Inflammatory macrophage treated with lipopolysaccharide for 4 hours (primary cell): Measurements from ENCODE around the gene COL9A2.
A peak's percentile ranks its signal among the peaks of the same experiment; 100 is the strongest.
"Not testable (repeated sequence)": the region's sequence is repeated elsewhere in the genome, so short reads cannot be mapped to it uniquely, and the experiment has no call there.

Experiments used
- DNase-seq: peaks from one replicate; pipeline ENCODE4 v3.0.0-alpha.2; 2020

COL9A2 gene

GRCh38 chr1:40316595-40317393, at the start of gene COL9A2:
TSS of gene COL9A2 (minus strand) at chr1:40317286. CDS start at chr1:40317197, 89 bp downstream.
- no peak for DNase-seq

- no peak for DNase-seq
Measured at GRCh38 chr1:40363721-40364120, 46.6 kb upstream of the COL9A2 start.

- DNase-seq, result peak; percentile 29
Measured at GRCh38 chr1:40362699-40363098, 45.6 kb upstream of the COL9A2 start.

- no peak for DNase-seq
Measured at GRCh38 chr1:40362199-40362598, 45.1 kb upstream of the COL9A2 start.

DNA sequence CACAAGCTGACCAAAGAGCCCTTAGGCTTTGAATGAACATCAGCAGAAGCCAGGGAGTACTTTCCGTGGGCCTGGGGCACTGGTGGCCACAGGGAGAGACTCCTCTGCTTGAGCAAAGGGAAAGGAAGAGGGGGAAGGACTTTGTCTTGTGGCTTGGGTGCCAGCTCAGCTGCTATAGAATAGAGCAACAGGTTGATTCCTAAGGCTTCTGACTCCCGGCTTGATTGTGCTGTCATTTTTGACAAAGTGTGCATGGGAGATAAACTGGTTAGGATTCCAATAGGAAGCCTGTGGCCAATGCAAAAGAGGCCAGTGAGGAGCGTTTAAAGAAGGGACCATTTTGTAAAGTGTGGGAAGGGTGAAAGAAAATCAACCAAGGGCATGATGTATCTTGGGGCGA, 44.6 kb upstream of the COL9A2 start:
- DNase-seq, result no peak

- DNase-seq, result no peak
Measured at GRCh38 chr1:40361201-40361600, 44.1 kb upstream of the COL9A2 start.

DNA sequence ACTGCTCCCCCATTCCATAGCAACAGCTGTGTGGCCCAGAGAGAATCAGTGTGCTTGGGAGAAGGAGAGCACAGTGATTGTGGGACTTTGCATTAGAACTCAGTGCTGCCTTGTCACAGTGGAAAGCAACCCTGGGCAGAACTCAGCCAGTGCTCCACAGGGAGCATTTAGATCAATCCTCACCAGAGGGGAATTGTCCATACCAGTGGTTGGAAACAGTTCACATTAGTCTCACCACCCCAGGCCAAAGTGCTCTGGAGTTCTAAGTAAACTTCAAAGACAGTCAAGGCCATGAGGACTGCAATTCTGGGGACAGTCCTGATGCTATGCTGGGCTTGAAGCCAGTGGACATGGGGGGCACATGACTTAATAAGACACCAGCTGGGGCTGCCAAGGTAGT, 43.5 kb upstream of the COL9A2 start:
- DNase-seq, result no peak

- DNase-seq, result no peak
Measured at GRCh38 chr1:40357625-40358024, 40.5 kb upstream of the COL9A2 start.

DNA sequence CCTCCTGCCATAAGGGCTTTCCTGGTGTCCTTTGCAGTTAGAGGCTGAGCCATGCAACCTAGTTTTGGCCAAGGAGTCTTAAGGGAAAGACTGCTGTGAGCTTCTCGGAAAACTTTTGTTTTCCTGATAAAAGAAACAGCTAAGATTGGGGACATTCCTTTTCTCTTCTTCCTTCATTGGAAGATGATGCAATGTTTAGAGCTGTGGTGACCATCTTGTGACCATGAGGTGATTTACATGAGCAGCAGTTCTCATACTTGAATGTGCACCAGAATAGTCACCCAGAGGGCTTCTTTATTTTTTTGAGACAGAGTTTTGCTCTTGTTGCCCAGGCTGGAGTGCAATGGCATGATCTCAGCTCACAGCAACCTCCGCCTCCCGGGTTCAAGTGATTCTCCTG, 36.0 kb upstream of the COL9A2 start:
- peak; percentile 89 for DNase-seq

- peak; percentile 82 for DNase-seq
Measured at GRCh38 chr1:40352126-40352525, 35.0 kb upstream of the COL9A2 start.

DNA sequence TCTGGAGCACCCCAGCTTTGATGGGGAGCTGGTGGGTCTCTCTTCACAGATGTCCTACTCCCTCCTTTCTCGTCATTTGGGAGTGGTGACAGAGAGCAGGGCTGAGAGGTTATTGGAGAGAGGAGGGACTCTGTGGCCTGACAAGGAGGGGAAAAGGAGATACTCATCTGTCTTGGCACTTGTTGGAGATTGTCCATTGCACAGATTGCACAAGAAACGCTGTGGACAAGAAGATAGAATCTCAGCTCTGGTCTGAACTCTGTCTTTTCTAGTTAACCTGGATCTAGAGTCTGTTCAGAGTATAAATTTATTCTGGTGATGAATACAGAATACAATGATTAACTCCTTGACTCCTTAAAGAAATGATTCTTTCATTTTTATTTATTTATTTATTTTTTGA, 34.0 kb upstream of the COL9A2 start:
- no peak for DNase-seq

GRCh38 chr1:40350391-40350790, 33.3 kb upstream of the COL9A2 start:
- peak; percentile 39 for DNase-seq

- peak; percentile 96 for DNase-seq
Measured at GRCh38 chr1:40344597-40344996, 27.5 kb upstream of the COL9A2 start.

- DNase-seq, result not testable (repeated sequence)
Measured at GRCh38 chr1:40342381-40342717, 25.3 kb upstream of the COL9A2 start.

- peak; percentile 92 for DNase-seq
Measured at GRCh38 chr1:40341491-40342380, 24.6 kb upstream of the COL9A2 start.

- DNase-seq, result peak; percentile 82
Measured at GRCh38 chr1:40339420-40340323, 22.6 kb upstream of the COL9A2 start.

DNA sequence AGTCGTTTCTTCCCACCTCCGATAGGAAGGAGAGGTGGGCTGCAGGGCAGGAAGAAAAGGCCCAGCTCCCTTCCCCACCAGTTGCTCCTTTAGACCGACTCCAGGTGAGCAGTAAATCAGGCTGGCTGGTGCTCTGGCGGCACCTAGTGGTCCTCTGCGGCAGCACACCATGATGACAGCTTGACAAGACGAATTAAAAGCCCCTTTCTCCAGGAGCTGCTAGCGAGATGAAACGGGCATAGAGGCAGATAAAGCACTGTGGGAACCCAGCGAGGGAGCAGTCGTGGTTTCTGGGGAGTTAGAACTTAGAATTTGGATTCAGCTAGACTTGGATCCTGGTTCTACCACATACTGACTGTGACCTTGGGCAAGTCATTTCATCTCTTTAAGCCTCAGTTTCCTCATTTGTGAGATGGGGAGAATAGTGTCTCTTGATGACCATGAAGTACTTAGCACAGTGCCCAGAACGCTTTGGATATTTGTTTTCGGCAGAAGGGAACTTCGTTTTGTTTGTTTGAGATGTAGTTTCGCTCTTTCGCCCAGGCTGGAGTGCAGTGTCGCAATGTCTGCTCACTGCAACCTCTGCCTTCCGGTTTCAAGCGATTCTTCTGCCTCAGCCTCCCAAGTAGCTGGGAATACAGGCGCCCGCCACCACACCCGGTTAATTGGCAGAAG, 21.8 kb upstream of the COL9A2 start:
- DNase-seq, result peak; percentile 86

DNA sequence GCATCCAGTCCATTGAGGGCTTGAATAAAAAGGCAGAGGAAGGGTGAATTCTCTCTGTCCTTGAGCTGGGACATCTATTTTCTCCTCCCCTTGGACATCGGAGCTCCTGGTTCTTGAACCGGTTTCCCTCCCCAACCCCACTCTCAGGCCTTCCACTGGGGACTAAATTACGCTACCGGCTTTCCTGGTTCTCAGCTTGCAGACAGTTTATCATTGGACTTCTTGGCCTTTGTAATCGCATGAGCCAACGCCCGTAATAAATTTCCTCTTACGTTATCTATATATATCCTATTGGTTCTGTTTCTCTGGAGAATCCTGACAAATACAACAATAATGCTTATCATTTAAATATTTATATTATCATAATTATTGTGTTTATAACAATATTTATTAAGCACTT, 20.4 kb upstream of the COL9A2 start:
- no peak for DNase-seq

DNA sequence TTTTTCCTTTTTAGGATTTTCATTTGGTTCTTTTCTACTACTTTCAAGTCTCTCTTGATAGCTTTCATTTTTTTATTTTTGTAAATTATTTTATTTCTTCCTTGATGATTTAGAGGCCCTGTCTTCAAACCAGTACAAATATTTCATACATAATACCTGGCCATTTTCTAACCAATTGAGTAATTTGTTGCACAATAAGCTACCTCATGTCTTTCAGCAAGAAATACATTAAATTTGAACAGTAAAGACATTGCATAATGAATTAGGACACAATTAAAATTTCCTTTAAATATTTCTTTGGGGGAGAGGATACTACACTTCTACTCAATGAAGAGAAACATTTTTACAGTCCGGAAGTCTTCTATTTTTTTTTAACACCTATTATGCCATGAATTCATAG, 15.6 kb upstream of the COL9A2 start:
- DNase-seq, result no peak

- DNase-seq, result not testable (repeated sequence)
Measured at GRCh38 chr1:40331403-40331802, 14.3 kb upstream of the COL9A2 start.

DNA sequence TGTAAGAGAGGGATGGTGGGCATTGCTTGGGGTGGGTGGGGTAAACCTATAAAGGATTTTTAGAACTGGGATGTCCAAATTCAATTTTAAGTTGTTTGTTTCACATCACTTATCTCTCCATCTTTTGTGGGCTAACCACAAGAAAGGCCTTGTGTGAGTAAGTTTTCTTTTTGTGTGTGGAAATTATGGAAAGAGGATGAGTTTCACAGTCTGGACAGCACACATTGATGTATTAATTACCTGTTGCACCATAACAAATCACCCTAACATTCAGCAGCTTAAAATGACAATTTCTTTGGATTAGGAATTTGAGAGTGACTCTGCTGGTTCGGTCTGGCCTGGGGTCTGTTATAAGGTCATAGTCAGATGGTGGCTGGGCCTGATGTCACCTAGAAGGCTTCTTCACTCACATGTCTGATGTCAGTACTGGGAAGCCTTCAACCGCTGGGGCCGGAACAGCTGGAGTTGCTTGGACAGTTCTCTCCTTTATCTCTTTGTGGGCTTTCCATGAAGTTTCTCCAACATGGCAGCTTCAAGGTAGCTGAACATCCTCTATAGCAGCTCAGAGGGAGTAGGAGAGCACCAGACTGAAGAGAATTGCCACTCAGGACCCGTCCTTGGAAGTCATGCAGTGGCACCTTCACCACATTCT, 2.0 kb upstream of the COL9A2 start:
- DNase-seq, result no peak

- DNase-seq, result no peak
Measured at GRCh38 chr1:40318476-40318875, 1.4 kb upstream of the COL9A2 start.
